OCI-LY1 (cell line): ENCODE data around the gene MYO9A.

Experiments
- H2AFZ ChIP-seq: fragments of 200-600 bp; sonication (generic), shearing (Covaris generic); 2 replicates; pipeline ENCODE4 v1.6.0; 2014; ENCODE audit warnings: antibody characterized with exemption, mild to moderate bottlenecking, low read length
- H3F3A ChIP-seq: fragments of 200-600 bp; sonication (generic), shearing (Covaris generic); 2 replicates; pipeline ENCODE4 v1.6.0; 2014; ENCODE audit warnings: mild to moderate bottlenecking, antibody characterized with exemption, low read length, moderate library complexity; ENCODE audit not compliant: insufficient read depth
- H3K27ac ChIP-seq: fragments of 200-600 bp; sonication (generic); 2 replicates; pipeline ENCODE4 v1.5.1; 2014; ENCODE audit warnings: low read length, mixed run types, mild to moderate bottlenecking, low read depth; ENCODE audit not compliant: poor library complexity, severe bottlenecking
- H3K27me3 ChIP-seq: fragments of 200-600 bp; sonication (generic); 2 replicates; pipeline ENCODE4 v1.6.0; 2014; ENCODE audit warnings: antibody characterized with exemption, mild to moderate bottlenecking, low read length, moderate library complexity; ENCODE audit not compliant: insufficient read depth
- H3K36me3 ChIP-seq: fragments of 200-600 bp; sonication (generic); 2 replicates; pipeline ENCODE4 v1.6.1; 2014; ENCODE audit warnings: mild to moderate bottlenecking, antibody characterized with exemption, low read length, moderate library complexity, mixed read lengths; ENCODE audit not compliant: insufficient read depth
- H3K4me1 ChIP-seq: fragments of 200-600 bp; sonication (generic); 2 replicates; pipeline ENCODE4 v1.5.1; 2014; ENCODE audit warnings: mild to moderate bottlenecking, low read length, moderate library complexity; ENCODE audit not compliant: insufficient read depth, severe bottlenecking
- H3K4me2 ChIP-seq: fragments of 200-600 bp; sonication (generic), shearing (Covaris generic); 2 replicates; pipeline ENCODE4 v1.6.1; 2014; ENCODE audit warnings: low read length
- H3K4me3 ChIP-seq: fragments of 200-600 bp; sonication (generic); 2 replicates; pipeline ENCODE4 v1.5.1; 2014; ENCODE audit warnings: low read length, low read depth, mild to moderate bottlenecking, mixed read lengths; ENCODE audit not compliant: poor library complexity, severe bottlenecking
- H3K79me2 ChIP-seq: fragments of 200-600 bp; shearing (Covaris generic); 2 replicates; pipeline ENCODE4 v1.6.1; 2016; ENCODE audit warnings: mixed run types, low read length, mixed read lengths; ENCODE audit not compliant: insufficient read depth
- H3K9ac ChIP-seq: fragments of 200-600 bp; sonication (generic), shearing (Covaris generic); 2 replicates; pipeline ENCODE4 v1.6.1; 2014; ENCODE audit warnings: mild to moderate bottlenecking, low read length, mixed read lengths
- H3K9me2 ChIP-seq: fragments of 200-600 bp; sonication (generic), shearing (Covaris generic); 2 replicates; pipeline ENCODE4 v1.6.1; 2014; ENCODE audit warnings: low read depth, mild to moderate bottlenecking, low read length, mixed read lengths
- H3K9me3 ChIP-seq: fragments of 200-600 bp; shearing (Covaris generic); 2 replicates; pipeline ENCODE4 v1.6.1; 2014; ENCODE audit warnings: low read length, mixed read lengths
- H4K20me1 ChIP-seq: fragments of 200-600 bp; sonication (generic), shearing (Covaris generic); 2 replicates; pipeline ENCODE4 v1.6.0; 2016; ENCODE audit warnings: mild to moderate bottlenecking, low read length; ENCODE audit not compliant: insufficient read depth
- EZH2 ChIP-seq: fragments of 200-600 bp; sonication (generic), shearing (Covaris generic); IDR thresholded peaks from 2 replicates; pipeline ENCODE4 v1.8.0; 2017; ENCODE audit warnings: borderline replicate concordance, mixed run types, mild to moderate bottlenecking, antibody characterized with exemption, low read length, moderate library complexity, mixed read lengths
- TF ChIP-seq, protein P1 (sequence below): fragments of 200-600 bp; sonication (generic), shearing (Covaris generic); IDR thresholded peaks from 2 replicates; pipeline ENCODE4 v1.5.1; 2017; ENCODE audit warnings: mild to moderate bottlenecking, antibody characterized with exemption, low read length, moderate library complexity, mixed read lengths

The MYO9A gene

DNA sequence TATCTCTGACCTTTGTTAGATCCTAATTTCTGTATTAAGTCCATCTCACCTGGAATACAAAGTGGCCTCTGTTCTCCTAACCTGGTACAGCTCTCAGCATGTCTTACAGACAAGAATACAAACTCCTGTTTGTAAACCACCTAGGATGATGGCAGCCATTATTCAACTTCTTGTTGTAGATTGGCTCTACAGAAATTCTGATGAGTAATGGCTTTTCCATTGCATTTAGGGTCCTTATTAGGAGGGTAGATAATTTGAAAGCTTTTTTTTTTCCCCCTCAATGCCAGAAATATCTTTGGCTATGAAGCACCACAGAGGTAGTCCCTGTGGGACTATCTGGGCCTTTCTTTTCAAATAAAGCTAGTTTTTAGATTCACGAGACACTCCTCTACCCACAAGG lies 297.8 kb downstream of the MYO9A start:
- no peak overlapping the region for H3K9ac ChIP-seq
- peaks cover 18% of the 10 kb centered on the region for H3K9me3 ChIP-seq
- H3K9me2 ChIP-seq = no peaks in the 10 kb centered on the region
- H3K4me3 ChIP-seq = no peak overlapping the region
- no peaks in the 10 kb centered on the region for H4K20me1 ChIP-seq
- TF ChIP-seq EZH2 = no peak
- TF ChIP-seq, protein P1, sequence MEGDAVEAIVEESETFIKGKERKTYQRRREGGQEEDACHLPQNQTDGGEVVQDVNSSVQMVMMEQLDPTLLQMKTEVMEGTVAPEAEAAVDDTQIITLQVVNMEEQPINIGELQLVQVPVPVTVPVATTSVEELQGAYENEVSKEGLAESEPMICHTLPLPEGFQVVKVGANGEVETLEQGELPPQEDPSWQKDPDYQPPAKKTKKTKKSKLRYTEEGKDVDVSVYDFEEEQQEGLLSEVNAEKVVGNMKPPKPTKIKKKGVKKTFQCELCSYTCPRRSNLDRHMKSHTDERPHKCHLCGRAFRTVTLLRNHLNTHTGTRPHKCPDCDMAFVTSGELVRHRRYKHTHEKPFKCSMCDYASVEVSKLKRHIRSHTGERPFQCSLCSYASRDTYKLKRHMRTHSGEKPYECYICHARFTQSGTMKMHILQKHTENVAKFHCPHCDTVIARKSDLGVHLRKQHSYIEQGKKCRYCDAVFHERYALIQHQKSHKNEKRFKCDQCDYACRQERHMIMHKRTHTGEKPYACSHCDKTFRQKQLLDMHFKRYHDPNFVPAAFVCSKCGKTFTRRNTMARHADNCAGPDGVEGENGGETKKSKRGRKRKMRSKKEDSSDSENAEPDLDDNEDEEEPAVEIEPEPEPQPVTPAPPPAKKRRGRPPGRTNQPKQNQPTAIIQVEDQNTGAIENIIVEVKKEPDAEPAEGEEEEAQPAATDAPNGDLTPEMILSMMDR = no peak
- H2AFZ ChIP-seq = no peak overlapping the region
- H3K27me3 ChIP-seq = no peaks in the 10 kb centered on the region
- H3K27ac ChIP-seq = no peak overlapping the region
- H3K4me1 ChIP-seq = no peaks in the 10 kb centered on the region
- no peaks in the 10 kb centered on the region for H3K79me2 ChIP-seq
- no peaks in the 10 kb centered on the region for H3F3A ChIP-seq
- H3K4me2 ChIP-seq = no peak overlapping the region
- peaks cover 24% of the 10 kb centered on the region for H3K36me3 ChIP-seq

- Histone ChIP-seq H3F3A (no peaks in the 10 kb centered on the region), H3K79me2 (no peaks in the 10 kb centered on the region), H3K27me3 (no peaks in the 10 kb centered on the region), H3K4me1 (no peaks in the 10 kb centered on the region), H3K9ac (no peak overlapping the region), H3K4me2 (no peak overlapping the region), H3K9me3 (peaks cover 18% of the 10 kb centered on the region), H3K9me2 (no peaks in the 10 kb centered on the region), H2AFZ (no peak overlapping the region), H3K36me3 (no peaks in the 10 kb centered on the region; the same call in 1 of the 2 replicates), H4K20me1 (no peaks in the 10 kb centered on the region), H3K4me3 (no peak overlapping the region), H3K27ac (no peak overlapping the region)
- TF ChIP-seq, protein P1 = no peak
- TF ChIP-seq EZH2 = no peak
These were observed 300.6 kb downstream of the MYO9A start for GRCh38 chr15:71817351-71817750.

DNA sequence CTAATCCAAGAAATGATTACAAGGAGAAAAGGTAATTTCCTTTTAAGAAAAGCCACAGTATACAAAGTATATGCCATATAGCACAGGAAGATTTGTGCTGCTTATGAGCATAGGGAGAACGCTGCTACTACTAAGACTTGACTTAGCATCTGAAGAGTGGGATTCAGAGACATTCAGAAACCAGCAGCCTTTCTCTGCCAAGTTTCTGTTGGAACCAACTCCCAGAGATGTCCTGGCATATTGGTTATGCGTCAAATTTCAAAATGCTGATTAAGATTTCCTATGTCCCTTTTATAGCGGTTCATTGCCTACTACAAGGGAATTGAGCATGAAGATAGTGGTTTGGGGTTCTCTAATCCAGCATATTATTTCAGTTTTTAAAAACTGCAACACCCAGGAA lies 302.6 kb downstream of the MYO9A start:
- Histone ChIP-seq H3K9ac (no peak overlapping the region), H3K27ac (no peak overlapping the region), H3K36me3 (no peaks in the 10 kb centered on the region), H3K9me3 (peaks cover 4% of the 10 kb centered on the region), H3K4me3 (no peak overlapping the region), H3K79me2 (no peaks in the 10 kb centered on the region), H3K4me1 (no peaks in the 10 kb centered on the region), H3K4me2 (no peak overlapping the region), H3K9me2 (no peaks in the 10 kb centered on the region), H2AFZ (no peak overlapping the region), H3F3A (no peaks in the 10 kb centered on the region), H4K20me1 (no peaks in the 10 kb centered on the region), H3K27me3 (no peaks in the 10 kb centered on the region)
- no peak for TF ChIP-seq EZH2
- TF ChIP-seq, protein P1 = no peak
